ENCODE results near the gene NSMCE1.

Gene NSMCE1

GRCh38 chr16:27221576-27222248, 46.9 kb downstream of the NSMCE1 start:
- no peak for DNase-seq

GRCh38 chr16:27220991-27221390, 47.6 kb downstream of the NSMCE1 start:
- TF ChIP-seq POLR2A (IDR thresholded peaks at IDR 0.05; ENCODE audit: low read length) (no peak), GATA1 (IDR thresholded peaks at IDR 0.05; ENCODE audit: low read depth, low read length) (no peak)
- DNase-seq = no peak

More at GRCh38 chr16:27221576-27222248, 46.9 kb downstream of the NSMCE1 start:
- no peak for TF ChIP-seq POLR2A (IDR thresholded peaks at IDR 0.05; ENCODE audit: low read length)
- TF ChIP-seq GATA1 (IDR thresholded peaks at IDR 0.05; ENCODE audit: low read depth, low read length) = no peak

- TF ChIP-seq POLR2A (IDR thresholded peaks at IDR 0.05; ENCODE audit: low read length) (no peak), GATA1 (IDR thresholded peaks at IDR 0.05; ENCODE audit: low read depth, low read length) (no peak)
- no peak for DNase-seq
These were observed 48.0 kb downstream of the NSMCE1 start for GRCh38 chr16:27220527-27220926.

GRCh38 chr16:27220120-27220519, 48.5 kb downstream of the NSMCE1 start:
- no peak for DNase-seq
- TF ChIP-seq POLR2A (IDR thresholded peaks at IDR 0.05; ENCODE audit: low read length) (no peak), GATA1 (IDR thresholded peaks at IDR 0.05; ENCODE audit: low read depth, low read length) (no peak)

GRCh38 chr16:27219161-27219560, 49.4 kb downstream of the NSMCE1 start:
- TF ChIP-seq GATA1 (IDR thresholded peaks at IDR 0.05; ENCODE audit: low read depth, low read length) = no peak
- no peak for TF ChIP-seq POLR2A (IDR thresholded peaks at IDR 0.05; ENCODE audit: low read length)
- DNase-seq = no peak

GRCh38 chr16:27218756-27219155, 49.8 kb downstream of the NSMCE1 start:
- no peak for TF ChIP-seq POLR2A (IDR thresholded peaks at IDR 0.05; ENCODE audit: low read length)
- no peak for TF ChIP-seq GATA1 (IDR thresholded peaks at IDR 0.05; ENCODE audit: low read depth, low read length)
- no peak for DNase-seq

- DNase-seq = no peak
- TF ChIP-seq GATA1 (IDR thresholded peaks at IDR 0.05; ENCODE audit: low read depth, low read length) (no peak), POLR2A (IDR thresholded peaks at IDR 0.05; ENCODE audit: low read length) (no peak)
These were observed 51.3 kb downstream of the NSMCE1 start for GRCh38 chr16:27217256-27217655.

- TF ChIP-seq POLR2A (IDR thresholded peaks at IDR 0.05; ENCODE audit: low read length) = no peak
- no peak for TF ChIP-seq GATA1 (IDR thresholded peaks at IDR 0.05; ENCODE audit: low read depth, low read length)
- no peak for DNase-seq
These were observed 52.2 kb downstream of the NSMCE1 start for GRCh38 chr16:27216297-27216885.

- TF ChIP-seq GATA1 (IDR thresholded peaks at IDR 0.05; ENCODE audit: low read depth, low read length) (no peak), POLR2A (IDR thresholded peaks at IDR 0.05; ENCODE audit: low read length) (no peak)
- no peak for DNase-seq
These were observed 52.9 kb downstream of the NSMCE1 start for GRCh38 chr16:27215660-27216059.

- DNase-seq = no peak
- TF ChIP-seq GATA1 (IDR thresholded peaks at IDR 0.05; ENCODE audit: low read depth, low read length) = no peak
- TF ChIP-seq POLR2A (IDR thresholded peaks at IDR 0.05; ENCODE audit: low read length) = no peak
These were observed 54.2 kb downstream of the NSMCE1 start for GRCh38 chr16:27214084-27214961.

GRCh38 chr16:27211026-27211425, 57.5 kb downstream of the NSMCE1 start:
- no peak for TF ChIP-seq POLR2A (IDR thresholded peaks at IDR 0.05; ENCODE audit: low read length)
- no peak for TF ChIP-seq GATA1 (IDR thresholded peaks at IDR 0.05; ENCODE audit: low read depth, low read length)
- no peak for DNase-seq

- TF ChIP-seq GATA1 (IDR thresholded peaks at IDR 0.05; ENCODE audit: low read depth, low read length) = no peak
- no peak for TF ChIP-seq POLR2A (IDR thresholded peaks at IDR 0.05; ENCODE audit: low read length)
These were observed 58.4 kb downstream of the NSMCE1 start for GRCh38 chr16:27210174-27210573.

GRCh38 chr16:27209591-27209990, 59.0 kb downstream of the NSMCE1 start:
- TF ChIP-seq POLR2A (IDR thresholded peaks at IDR 0.05; ENCODE audit: low read length) (no peak), GATA1 (IDR thresholded peaks at IDR 0.05; ENCODE audit: low read depth, low read length) (no peak)
- no peak for DNase-seq

More at GRCh38 chr16:27210174-27210573, 58.4 kb downstream of the NSMCE1 start:
- no peak for DNase-seq

GRCh38 chr16:27208796-27209195, 59.8 kb downstream of the NSMCE1 start:
- no peak for TF ChIP-seq POLR2A (IDR thresholded peaks at IDR 0.05; ENCODE audit: low read length)
- TF ChIP-seq GATA1 (IDR thresholded peaks at IDR 0.05; ENCODE audit: low read depth, low read length) = no peak
- DNase-seq = no peak
